ENCODE data around the gene COX7B2.

DNA sequence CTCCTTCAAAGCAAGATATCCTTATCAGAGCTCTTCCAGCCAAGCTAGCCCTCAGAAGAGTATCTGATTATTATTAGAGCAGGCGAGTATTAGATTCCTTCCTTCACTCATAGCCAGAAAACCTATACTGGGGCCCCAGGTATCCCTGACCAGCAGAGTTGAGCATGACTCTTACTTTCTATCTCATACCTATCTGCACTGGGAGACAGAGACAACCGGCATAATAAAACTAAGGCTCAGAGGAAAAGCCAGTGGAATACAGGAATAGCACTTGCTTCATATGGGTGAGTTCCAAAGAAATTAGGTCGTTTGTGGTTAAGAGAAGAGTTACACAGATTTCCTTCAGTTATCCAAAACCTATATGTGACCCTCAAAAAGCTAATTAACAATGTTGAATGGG is 41.8 kb upstream of the COX7B2 start:
- TF ChIP-seq POLR2A (IDR thresholded peaks at IDR 0.05) (no peak), CTCF (IDR thresholded peaks at IDR 0.05) (no peak), POLR2AphosphoS5 (IDR thresholded peaks at IDR 0.05) (no peak)
